GM23338 (cell line): ENCODE measurements around the gene PRDM8. TPM values are rescaled to one million over a fixed set of nuclear protein-coding genes. Genes with fewer than 3 reads are reported as not detected.

Experiments used
- ATAC-seq: fragments of 200-7000 bp; cut with Tn5 transposase; 3 replicates; pipeline ENCODE4 v1.9.1; 2020
- DNase-seq: peaks from one replicate; pipeline ENCODE4 v3.0.0-alpha.2; 2015; ENCODE audit warnings: low spot score
- H2AFZ ChIP-seq: fragments of 200-600 bp; sonication (generic); 2 replicates; pipeline ENCODE4 v1.8.0; 2016; ENCODE audit warnings: antibody characterized with exemption, mild to moderate bottlenecking, moderate library complexity
- H3F3A ChIP-seq: fragments of 200-600 bp; sonication (generic); replicated peaks from 2 replicates; pipeline ENCODE4 v1.8.0; 2017; ENCODE audit warnings: antibody characterized with exemption, mixed run types, low read depth
- H3K27ac ChIP-seq: fragments of 200-600 bp; sonication (generic); 2 replicates; pipeline ENCODE4 v1.6.1; 2016; ENCODE audit warnings: low read depth
- H3K27me3 ChIP-seq: fragments of 200-600 bp; sonication (generic); 2 replicates; pipeline ENCODE4 v1.8.0; 2016; ENCODE audit warnings: mild to moderate bottlenecking, mixed run types, moderate library complexity; ENCODE audit not compliant: insufficient read depth
- H3K36me3 ChIP-seq: fragments of 200-600 bp; sonication (generic); 2 replicates; pipeline ENCODE4 v1.8.0; 2016; ENCODE audit warnings: mild to moderate bottlenecking; ENCODE audit not compliant: insufficient read depth
- H3K4me1 ChIP-seq: fragments of 200-600 bp; sonication (generic); 2 replicates; pipeline ENCODE4 v1.8.0; 2016; ENCODE audit warnings: mild to moderate bottlenecking, moderate library complexity; ENCODE audit not compliant: insufficient read depth
- H3K4me2 ChIP-seq: fragments of 200-600 bp; sonication (generic); 2 replicates; pipeline ENCODE4 v1.7.1; 2017; ENCODE audit warnings: mixed run types
- H3K4me3 ChIP-seq: fragments of 200-600 bp; sonication (generic); 2 replicates; pipeline ENCODE4 v1.6.1; 2016; ENCODE audit warnings: mixed run types
- H3K79me2 ChIP-seq: fragments of 200-600 bp; sonication (generic); replicated peaks from 2 replicates; pipeline ENCODE4 v1.8.0; 2017; ENCODE audit warnings: mild to moderate bottlenecking; ENCODE audit not compliant: insufficient read depth
- H3K9me2 ChIP-seq: fragments of 200-600 bp; sonication (generic); 2 replicates; pipeline ENCODE4 v1.8.0; 2017; ENCODE audit not compliant: insufficient read depth
- H4K20me1 ChIP-seq: fragments of 200-600 bp; sonication (generic); replicated peaks from 2 replicates; pipeline ENCODE4 v1.8.0; 2017; ENCODE audit warnings: mild to moderate bottlenecking; ENCODE audit not compliant: insufficient read depth
- H3K27ac Mint-ChIP-seq: 2 replicates; pipeline ENCODE4 v1.8.0; 2020; ENCODE audit warnings: inconsistent platforms, mild to moderate bottlenecking, moderate library complexity, mixed read lengths
- H3K27me3 Mint-ChIP-seq: 3 replicates; pipeline ENCODE4 v1.8.0; 2022; ENCODE audit warnings: low read depth, mild to moderate bottlenecking, moderate library complexity, mixed read lengths, inconsistent platforms; ENCODE audit not compliant: insufficient read depth, poor library complexity
- H3K36me3 Mint-ChIP-seq: 3 replicates; pipeline ENCODE4 v1.8.0; 2021; ENCODE audit warnings: low read depth, mild to moderate bottlenecking, inconsistent platforms, moderate library complexity, mixed read lengths
- H3K4me1 Mint-ChIP-seq: 3 replicates; pipeline ENCODE4 v1.8.0; 2020; ENCODE audit warnings: mild to moderate bottlenecking, inconsistent platforms, mixed read lengths
- H3K4me3 Mint-ChIP-seq: 3 replicates; pipeline ENCODE4 v1.8.0; 2021; ENCODE audit warnings: moderate library complexity, mild to moderate bottlenecking, inconsistent platforms, mixed read lengths
- H3K9me3 Mint-ChIP-seq: 3 replicates; pipeline ENCODE4 v1.8.0; 2020; ENCODE audit warnings: moderate library complexity, mild to moderate bottlenecking, inconsistent platforms, mixed read lengths
- EZH2 ChIP-seq: fragments of 200-600 bp; sonication (generic); IDR thresholded peaks from one replicate; pipeline ENCODE4 v1.8.0; 2017; ENCODE audit warnings: antibody characterized with exemption, mild to moderate bottlenecking, low read depth; ENCODE audit not compliant: unreplicated experiment
- STAT1 ChIP-seq: IDR thresholded peaks from one replicate; pipeline ENCODE4 v1.6.1; 2016; ENCODE audit warnings: antibody characterized with exemption; ENCODE audit not compliant: unreplicated experiment
- ZNF331 ChIP-seq: fragments of 250-450 bp; sonication (Bioruptor Pico); IDR thresholded peaks from 2 replicates; pipeline ENCODE4 v1.5.0; 2020; ENCODE audit warnings: low read depth, mild to moderate bottlenecking, moderate library complexity
- polyA plus RNA-seq: library from polyadenylated mRNA; unstranded; fragments of >200 nt; fragmentation: Nextera tagmentation; extraction: Ambion mirVana; gene quantifications from 2 replicates; pipeline ENCODE4 v1.2.1, GENCODE V29; 2016
- total RNA-seq: library from RNA; depleted of rRNA; stranded (reverse); fragments of >200 nt; shearing (Covaris generic); gene quantifications from 2 replicates; pipeline ENCODE4 v1.2.3, GENCODE V29; 2014
- TF ChIP-seq, protein P1 (sequence below): fragments of 250-450 bp; sonication (Bioruptor Pico); IDR thresholded peaks from 2 replicates; pipeline ENCODE4 v1.5.0; 2020; ENCODE audit warnings: mild to moderate bottlenecking, moderate library complexity
- TF ChIP-seq, protein P2 (sequence below): IDR thresholded peaks from 2 replicates; pipeline ENCODE4 v1.6.1; 2016; ENCODE audit warnings: antibody characterized with exemption

The PRDM8 gene
- total and polyA plus RNA-seq, 2 experiments from 2014 or later: 0.16 TPM; not detected in 1

DNA sequence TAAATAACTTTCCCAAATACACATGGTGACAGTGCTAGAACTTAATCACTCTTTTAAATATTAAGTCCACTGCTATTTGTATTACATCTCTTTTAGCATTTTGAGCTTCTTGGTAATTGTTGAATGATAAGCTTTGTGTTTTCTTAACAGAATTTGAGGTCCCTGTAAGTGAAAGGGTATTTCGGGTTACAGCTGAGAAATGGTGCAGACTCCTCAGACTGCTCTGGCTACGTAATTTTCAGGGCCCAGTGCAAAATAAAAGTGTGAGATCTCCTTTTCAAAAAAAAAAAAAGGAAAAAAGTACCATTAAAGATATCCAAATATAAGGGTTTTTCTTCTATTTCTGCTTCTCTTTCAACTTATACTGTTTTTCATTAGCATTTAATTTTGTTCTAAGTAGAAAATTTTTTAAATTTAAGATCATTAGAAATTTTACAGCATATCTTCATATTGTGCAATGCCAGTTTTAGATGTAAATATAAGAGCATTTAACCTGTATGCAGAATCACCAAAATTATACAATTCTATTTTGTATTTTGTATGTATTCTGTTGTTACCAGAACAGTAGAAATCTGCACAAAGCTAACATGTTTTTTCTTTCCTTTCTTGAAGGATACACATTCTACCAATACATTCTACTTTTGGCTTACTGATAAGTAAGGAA lies 35.5 kb downstream of the PRDM8 start (continued):
- TF ChIP-seq, protein P1, sequence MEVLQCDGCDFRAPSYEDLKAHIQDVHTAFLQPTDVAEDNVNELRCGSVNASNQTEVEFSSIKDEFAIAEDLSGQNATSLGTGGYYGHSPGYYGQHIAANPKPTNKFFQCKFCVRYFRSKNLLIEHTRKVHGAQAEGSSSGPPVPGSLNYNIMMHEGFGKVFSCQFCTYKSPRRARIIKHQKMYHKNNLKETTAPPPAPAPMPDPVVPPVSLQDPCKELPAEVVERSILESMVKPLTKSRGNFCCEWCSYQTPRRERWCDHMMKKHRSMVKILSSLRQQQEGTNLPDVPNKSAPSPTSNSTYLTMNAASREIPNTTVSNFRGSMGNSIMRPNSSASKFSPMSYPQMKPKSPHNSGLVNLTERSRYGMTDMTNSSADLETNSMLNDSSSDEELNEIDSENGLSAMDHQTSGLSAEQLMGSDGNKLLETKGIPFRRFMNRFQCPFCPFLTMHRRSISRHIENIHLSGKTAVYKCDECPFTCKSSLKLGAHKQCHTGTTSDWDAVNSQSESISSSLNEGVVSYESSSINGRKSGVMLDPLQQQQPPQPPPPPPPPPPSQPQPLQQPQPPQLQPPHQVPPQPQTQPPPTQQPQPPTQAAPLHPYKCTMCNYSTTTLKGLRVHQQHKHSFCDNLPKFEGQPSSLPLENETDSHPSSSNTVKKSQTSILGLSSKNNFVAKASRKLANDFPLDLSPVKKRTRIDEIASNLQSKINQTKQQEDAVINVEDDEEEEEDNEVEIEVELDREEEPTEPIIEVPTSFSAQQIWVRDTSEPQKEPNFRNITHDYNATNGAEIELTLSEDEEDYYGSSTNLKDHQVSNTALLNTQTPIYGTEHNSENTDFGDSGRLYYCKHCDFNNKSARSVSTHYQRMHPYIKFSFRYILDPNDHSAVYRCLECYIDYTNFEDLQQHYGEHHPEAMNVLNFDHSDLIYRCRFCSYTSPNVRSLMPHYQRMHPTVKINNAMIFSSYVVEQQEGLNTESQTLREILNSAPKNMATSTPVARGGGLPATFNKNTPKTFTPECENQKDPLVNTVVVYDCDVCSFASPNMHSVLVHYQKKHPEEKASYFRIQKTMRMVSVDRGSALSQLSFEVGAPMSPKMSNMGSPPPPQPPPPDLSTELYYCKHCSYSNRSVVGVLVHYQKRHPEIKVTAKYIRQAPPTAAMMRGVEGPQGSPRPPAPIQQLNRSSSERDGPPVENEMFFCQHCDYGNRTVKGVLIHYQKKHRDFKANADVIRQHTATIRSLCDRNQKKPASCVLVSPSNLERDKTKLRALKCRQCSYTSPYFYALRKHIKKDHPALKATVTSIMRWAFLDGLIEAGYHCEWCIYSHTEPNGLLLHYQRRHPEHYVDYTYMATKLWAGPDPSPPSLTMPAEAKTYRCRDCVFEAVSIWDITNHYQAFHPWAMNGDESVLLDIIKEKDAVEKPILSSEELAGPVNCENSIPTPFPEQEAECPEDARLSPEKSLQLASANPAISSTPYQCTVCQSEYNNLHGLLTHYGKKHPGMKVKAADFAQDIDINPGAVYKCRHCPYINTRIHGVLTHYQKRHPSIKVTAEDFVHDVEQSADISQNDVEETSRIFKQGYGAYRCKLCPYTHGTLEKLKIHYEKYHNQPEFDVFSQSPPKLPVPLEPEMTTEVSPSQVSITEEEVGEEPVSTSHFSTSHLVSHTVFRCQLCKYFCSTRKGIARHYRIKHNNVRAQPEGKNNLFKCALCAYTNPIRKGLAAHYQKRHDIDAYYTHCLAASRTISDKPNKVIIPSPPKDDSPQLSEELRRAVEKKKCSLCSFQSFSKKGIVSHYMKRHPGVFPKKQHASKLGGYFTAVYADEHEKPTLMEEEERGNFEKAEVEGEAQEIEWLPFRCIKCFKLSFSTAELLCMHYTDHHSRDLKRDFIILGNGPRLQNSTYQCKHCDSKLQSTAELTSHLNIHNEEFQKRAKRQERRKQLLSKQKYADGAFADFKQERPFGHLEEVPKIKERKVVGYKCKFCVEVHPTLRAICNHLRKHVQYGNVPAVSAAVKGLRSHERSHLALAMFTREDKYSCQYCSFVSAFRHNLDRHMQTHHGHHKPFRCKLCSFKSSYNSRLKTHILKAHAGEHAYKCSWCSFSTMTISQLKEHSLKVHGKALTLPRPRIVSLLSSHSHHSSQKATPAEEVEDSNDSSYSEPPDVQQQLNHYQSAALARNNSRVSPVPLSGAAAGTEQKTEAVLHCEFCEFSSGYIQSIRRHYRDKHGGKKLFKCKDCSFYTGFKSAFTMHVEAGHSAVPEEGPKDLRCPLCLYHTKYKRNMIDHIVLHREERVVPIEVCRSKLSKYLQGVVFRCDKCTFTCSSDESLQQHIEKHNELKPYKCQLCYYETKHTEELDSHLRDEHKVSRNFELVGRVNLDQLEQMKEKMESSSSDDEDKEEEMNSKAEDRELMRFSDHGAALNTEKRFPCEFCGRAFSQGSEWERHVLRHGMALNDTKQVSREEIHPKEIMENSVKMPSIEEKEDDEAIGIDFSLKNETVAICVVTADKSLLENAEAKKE: no peak

GRCh38 chr4:80233390-80233789 lies 36.1 kb downstream of the PRDM8 start:
- ATAC-seq: no peak
- Histone ChIP-seq H3K4me2 (no peak overlapping the region), H3K79me2 (no peaks in the 10 kb centered on the region), H3K4me1 (no peaks in the 10 kb centered on the region), H3K27me3 (no peaks in the 10 kb centered on the region), H3F3A (no peaks in the 10 kb centered on the region), H3K4me3 (no peak overlapping the region), H4K20me1 (no peaks in the 10 kb centered on the region), H3K9me2 (no peaks in the 10 kb centered on the region), H3K36me3 (no peaks in the 10 kb centered on the region), H2AFZ (no peak overlapping the region), H3K27ac (no peak overlapping the region)
- Mint-ChIP-seq H3K27ac (no peak overlapping the region), H3K36me3 (no peaks in the 10 kb centered on the region), H3K4me3 (no peak overlapping the region), H3K4me1 (no peaks in the 10 kb centered on the region; the same call in 2 of the 3 replicates), H3K27me3 (no peaks in the 10 kb centered on the region), H3K9me3 (no peaks in the 10 kb centered on the region)
- no peak for DNase-seq
- TF ChIP-seq ZNF331 (CRISPR knock-in tag): no peak
- no peak for TF ChIP-seq EZH2
- TF ChIP-seq, protein P1: no peak
- TF ChIP-seq, protein P2, sequence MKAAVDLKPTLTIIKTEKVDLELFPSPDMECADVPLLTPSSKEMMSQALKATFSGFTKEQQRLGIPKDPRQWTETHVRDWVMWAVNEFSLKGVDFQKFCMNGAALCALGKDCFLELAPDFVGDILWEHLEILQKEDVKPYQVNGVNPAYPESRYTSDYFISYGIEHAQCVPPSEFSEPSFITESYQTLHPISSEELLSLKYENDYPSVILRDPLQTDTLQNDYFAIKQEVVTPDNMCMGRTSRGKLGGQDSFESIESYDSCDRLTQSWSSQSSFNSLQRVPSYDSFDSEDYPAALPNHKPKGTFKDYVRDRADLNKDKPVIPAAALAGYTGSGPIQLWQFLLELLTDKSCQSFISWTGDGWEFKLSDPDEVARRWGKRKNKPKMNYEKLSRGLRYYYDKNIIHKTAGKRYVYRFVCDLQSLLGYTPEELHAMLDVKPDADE: no peak
- TF ChIP-seq STAT1: no peak
